Activated T-helper 1 cell treated with Interleukin-2 at 50 U/mL for 16 hours (primary cell): ENCODE results near the gene CCL25.
A peak's percentile ranks its signal among the peaks of the same experiment; 100 is the strongest.

ENCODE experiments used
- DNase-seq: peaks from one replicate; pipeline ENCODE4 v3.0.0-alpha.2; 2020; ENCODE audit warnings: low read depth

The CCL25 gene

GRCh38 chr19:8045872-8046568 lies 6.5 kb upstream of the CCL25 start:
- no peak for DNase-seq

- DNase-seq, result no peak
These were observed 5.9 kb upstream of the CCL25 start for GRCh38 chr19:8046569-8047165.

- DNase-seq, result peak; percentile 62
These were observed 2.1 kb upstream of the CCL25 start for GRCh38 chr19:8050274-8051096.

GRCh38 chr19:8054169-8054568 lies 1.6 kb downstream of the CCL25 start:
- no peak for DNase-seq

- no peak for DNase-seq
These were observed 4.0 kb downstream of the CCL25 start for GRCh38 chr19:8056533-8056932.

GRCh38 chr19:8057545-8058270 lies 5.1 kb downstream of the CCL25 start:
- DNase-seq, result no peak

GRCh38 chr19:8064911-8065874 lies 12.6 kb downstream of the CCL25 start:
- no peak for DNase-seq

- DNase-seq, result no peak
These were observed 13.3 kb downstream of the CCL25 start for GRCh38 chr19:8065875-8066261.

GRCh38 chr19:8069096-8069973 lies 16.8 kb downstream of the CCL25 start:
- DNase-seq, result no peak

GRCh38 chr19:8071912-8072311 lies 19.4 kb downstream of the CCL25 start:
- DNase-seq, result no peak

GRCh38 chr19:8074501-8074900 lies 21.9 kb downstream of the CCL25 start:
- no peak for DNase-seq

GRCh38 chr19:8075158-8076074 lies 22.9 kb downstream of the CCL25 start:
- no peak for DNase-seq

- DNase-seq, result no peak
These were observed 27.4 kb downstream of the CCL25 start for GRCh38 chr19:8079988-8080387.

GRCh38 chr19:8080832-8081231 lies 28.3 kb downstream of the CCL25 start:
- DNase-seq, result no peak

- DNase-seq, result no peak
These were observed 29.3 kb downstream of the CCL25 start for GRCh38 chr19:8081569-8082550.

- DNase-seq, result no peak
These were observed 30.6 kb downstream of the CCL25 start for GRCh38 chr19:8083141-8083540.

GRCh38 chr19:8084152-8084551 lies 31.6 kb downstream of the CCL25 start:
- DNase-seq, result no peak
